ENCODE data around the gene DEGS2.

DNA sequence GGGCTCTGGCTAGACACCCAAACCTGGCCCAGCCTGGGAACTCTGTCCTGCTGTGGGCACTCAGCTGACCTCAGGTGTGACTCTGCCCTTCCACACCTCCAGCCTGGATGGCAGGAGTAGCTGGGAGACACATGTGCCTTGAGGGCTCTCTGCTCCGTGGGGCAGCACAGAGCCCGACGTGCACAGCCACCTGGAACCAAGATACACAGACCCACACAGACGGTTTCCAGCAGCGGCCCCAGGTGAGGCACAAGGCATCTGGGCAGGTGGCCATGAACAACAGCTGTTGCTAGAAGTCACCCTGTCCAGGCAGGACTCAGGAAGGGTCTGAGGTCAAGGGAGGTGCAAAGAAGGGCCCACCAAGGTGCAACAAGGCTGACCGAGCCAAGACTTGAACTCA is 5.9 kb downstream of the DEGS2 start:
- TF ChIP-seq, protein P1, sequence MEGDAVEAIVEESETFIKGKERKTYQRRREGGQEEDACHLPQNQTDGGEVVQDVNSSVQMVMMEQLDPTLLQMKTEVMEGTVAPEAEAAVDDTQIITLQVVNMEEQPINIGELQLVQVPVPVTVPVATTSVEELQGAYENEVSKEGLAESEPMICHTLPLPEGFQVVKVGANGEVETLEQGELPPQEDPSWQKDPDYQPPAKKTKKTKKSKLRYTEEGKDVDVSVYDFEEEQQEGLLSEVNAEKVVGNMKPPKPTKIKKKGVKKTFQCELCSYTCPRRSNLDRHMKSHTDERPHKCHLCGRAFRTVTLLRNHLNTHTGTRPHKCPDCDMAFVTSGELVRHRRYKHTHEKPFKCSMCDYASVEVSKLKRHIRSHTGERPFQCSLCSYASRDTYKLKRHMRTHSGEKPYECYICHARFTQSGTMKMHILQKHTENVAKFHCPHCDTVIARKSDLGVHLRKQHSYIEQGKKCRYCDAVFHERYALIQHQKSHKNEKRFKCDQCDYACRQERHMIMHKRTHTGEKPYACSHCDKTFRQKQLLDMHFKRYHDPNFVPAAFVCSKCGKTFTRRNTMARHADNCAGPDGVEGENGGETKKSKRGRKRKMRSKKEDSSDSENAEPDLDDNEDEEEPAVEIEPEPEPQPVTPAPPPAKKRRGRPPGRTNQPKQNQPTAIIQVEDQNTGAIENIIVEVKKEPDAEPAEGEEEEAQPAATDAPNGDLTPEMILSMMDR (IDR thresholded peaks at IDR 0.05), result no peak
- no peak for TF ChIP-seq POLR2A (IDR thresholded peaks at IDR 0.05)

Data from thyroid gland (tissue), 4 donors.